Vagina (tissue), 2 donors: ENCODE data around the gene MRPS34. TPM values are rescaled to one million over a fixed set of nuclear protein-coding genes. Genes with fewer than 3 reads are reported as not detected.

Source experiments
- DNase-seq, 2 donors: peaks; one replicate each; pipeline ENCODE4 v3.0.0-alpha.2; 2017; ENCODE audit errors: extremely low spot score in 2 of 2
- H3K27ac ChIP-seq: fragments of 200-600 bp; sonication (generic); one replicate; pipeline ENCODE4 v1.5.1; 2019
- H3K27me3 ChIP-seq: fragments of 200-600 bp; sonication (generic); one replicate; pipeline ENCODE4 v1.5.1; 2019
- H3K36me3 ChIP-seq, 2 donors: fragments of 200-600 bp; sonication (generic); one replicate each; pipeline ENCODE4 v1.5.1; 2017 to 2019
- H3K4me1 ChIP-seq: fragments of 200-600 bp; sonication (generic); one replicate; pipeline ENCODE4 v1.5.1; 2019
- H3K4me3 ChIP-seq, 2 donors: fragments of 200-600 bp; sonication (generic); 1 replicate in 1 of 2; 2 replicates in 1 of 2; pipeline ENCODE4 v1.5.1; 2016 to 2019
- H3K9me3 ChIP-seq: fragments of 200-600 bp; sonication (generic); one replicate; pipeline ENCODE4 v1.5.1; 2019
- CTCF ChIP-seq, 3 experiments: fragments of 450-650 bp in 2 of 3; fragments of 200-600 bp in 1 of 3; sonication (generic) in 1 of 3; IDR thresholded peaks; one replicate each; pipeline ENCODE4 v1.5.1; 2017 to 2019; ENCODE audit warnings: antibody characterized with exemption in 3 of 3, mild to moderate bottlenecking in 2 of 3, moderate library complexity in 2 of 3
- POLR2A ChIP-seq, 2 donors: fragments of 450-650 bp; IDR thresholded peaks; one replicate each; pipeline ENCODE4 v1.6.1; 2017; ENCODE audit warnings: antibody characterized with exemption in 2 of 2, mild to moderate bottlenecking in 2 of 2, moderate library complexity in 2 of 2
- POLR2AphosphoS5 ChIP-seq, 2 donors: sonication (generic); formaldehyde crosslinking; IDR thresholded peaks; one replicate each; pipeline ENCODE4 v1.9.0; 2017; ENCODE audit warnings: antibody characterized with exemption in 2 of 2, mild to moderate bottlenecking in 2 of 2, low read depth in 1 of 2; ENCODE audit not compliant: insufficient read depth in 1 of 2
- intact Hi-C: fragments of 100-400 bp; cut with DNase I; formaldehyde crosslinking; loops from one replicate; pipeline ENCODE4 v1.15.1; 2023
- total RNA-seq: library from RNA; depleted of rRNA; stranded (reverse); fragments of >200 nt; gene quantifications from one replicate; pipeline ENCODE4 v1.2.3, GENCODE V29; 2016

MRPS34 gene
- total RNA-seq = 89.6 TPM

DNA sequence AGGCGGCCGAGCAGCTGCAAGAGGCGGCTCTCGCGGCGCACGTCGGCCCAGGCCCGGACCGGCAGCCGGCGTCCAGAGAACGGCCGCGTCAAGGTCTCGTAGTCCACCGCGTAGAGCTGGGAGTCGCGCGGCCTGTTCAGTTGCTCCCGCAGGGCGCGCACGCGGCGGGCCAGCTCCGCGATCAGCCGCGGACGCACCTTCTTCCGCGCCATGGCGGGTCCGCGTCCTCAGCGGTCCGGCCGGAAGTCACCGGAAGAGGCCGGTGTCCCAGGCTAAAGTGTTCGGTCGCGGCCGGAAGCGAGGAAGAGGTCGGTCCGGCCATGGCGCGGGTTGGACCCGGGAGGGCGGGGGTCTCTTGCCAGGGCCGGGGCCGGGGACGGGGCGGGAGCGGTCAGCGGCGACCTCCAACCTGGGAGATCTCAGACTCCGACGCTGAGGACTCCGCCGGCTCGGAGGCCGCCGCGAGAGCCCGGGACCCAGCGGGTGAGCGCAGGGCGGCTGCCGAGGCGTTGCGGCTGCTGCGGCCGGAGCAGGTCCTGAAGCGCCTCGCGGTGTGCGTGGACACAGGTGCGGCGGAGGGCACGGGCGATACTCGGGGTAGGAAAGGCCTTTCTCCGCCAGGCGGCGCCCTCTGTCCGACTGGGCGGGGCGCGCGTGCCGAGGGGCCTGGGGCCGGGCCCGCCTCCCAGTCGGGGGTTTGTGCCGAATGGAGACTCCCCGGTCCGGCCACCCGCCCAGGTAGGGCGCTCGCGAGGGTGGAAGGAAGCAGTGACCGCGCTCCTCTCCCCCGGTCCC, at the start of gene MRPS34:
Gene MRPS34 (minus strand): TSS at position 227 of the 795 bp plus-strand sequence. CDS start 15 bp downstream, at position 212.
- peaks cover 0 to 28% of the 10 kb centered on the region in 2 donors for H3K36me3 ChIP-seq
- H3K4me3 ChIP-seq = peak within 1 kb of the TSS; percentile 82
- H3K4me1 ChIP-seq = peaks cover 45% of the 10 kb centered on the region
- no peaks in the 10 kb centered on the region for H3K9me3 ChIP-seq
- DNase-seq = no peak
- intact Hi-C loops = loop anchor here (5.0 kb wide), 1 partner anchor 66 kb away; the partner anchor contains the start of gene MAPK8IP3
- H3K27me3 ChIP-seq = no peaks in the 10 kb centered on the region
- peak within 1 kb of the TSS; percentile 90 for H3K27ac ChIP-seq
- TF ChIP-seq POLR2AphosphoS5 (IDR thresholded peaks at IDR 0.05; ENCODE audit: insufficient read depth in 1 of 2, low read depth in 1 of 2) (peak; percentile 52 to 73), CTCF (IDR thresholded peaks at IDR 0.05) (peak; percentile 36 to 81 (median 51)), POLR2A (IDR thresholded peaks at IDR 0.05) (peak in 1 of 2 donors; percentile 45)

DNA sequence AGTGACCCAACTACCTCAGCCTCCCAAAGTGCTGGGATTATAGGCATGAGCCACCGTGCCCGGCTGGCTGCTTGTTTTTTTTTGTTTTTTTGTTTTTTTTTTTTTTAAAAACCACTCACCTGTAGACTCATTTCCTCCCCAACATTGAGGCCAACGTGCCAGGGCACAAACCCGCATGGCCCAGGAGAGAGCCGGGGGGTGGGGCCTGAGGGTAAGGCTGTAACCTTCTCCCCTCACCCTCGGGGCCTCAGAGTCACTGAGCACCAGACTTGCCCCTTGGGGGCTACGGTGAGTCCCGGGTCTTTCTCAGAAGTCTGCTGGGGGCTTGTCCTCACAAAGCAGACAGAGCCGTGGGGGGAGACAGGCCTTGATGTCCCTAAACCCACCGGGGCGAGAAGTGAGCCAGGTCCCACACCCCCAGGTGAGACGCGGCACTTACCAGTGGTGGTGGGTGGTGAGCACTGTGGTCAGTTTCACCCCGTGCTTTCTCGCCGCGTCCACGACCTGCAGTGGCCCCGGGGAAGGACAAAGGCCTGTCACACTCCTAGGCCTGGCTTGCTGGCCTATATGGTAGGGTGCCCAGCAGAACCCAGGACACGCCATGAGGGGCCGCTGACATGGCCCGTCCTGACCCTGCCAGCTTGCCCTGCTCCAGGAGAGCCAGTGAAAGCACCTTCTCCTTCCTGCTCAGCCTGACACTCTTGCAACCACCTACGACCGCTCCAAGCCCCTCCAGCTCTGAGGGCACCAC, 49.1 kb upstream of the MRPS34 start:
- H3K27ac ChIP-seq = no peak overlapping the region
- H3K9me3 ChIP-seq = no peaks in the 10 kb centered on the region
- peaks cover 0 to 37% of the 10 kb centered on the region in 2 donors for H3K36me3 ChIP-seq
- intact Hi-C loops = no loop called here
- no peaks in the 10 kb centered on the region for H3K27me3 ChIP-seq
- no peak for DNase-seq
- TF ChIP-seq CTCF (IDR thresholded peaks at IDR 0.05) = no peak
- no peak for TF ChIP-seq POLR2AphosphoS5 (IDR thresholded peaks at IDR 0.05; ENCODE audit: insufficient read depth in 1 of 2, low read depth in 1 of 2)
- TF ChIP-seq POLR2A (IDR thresholded peaks at IDR 0.05) = no peak
- H3K4me3 ChIP-seq = no peak overlapping the region
- H3K4me1 ChIP-seq = peaks cover 17% of the 10 kb centered on the region

DNA sequence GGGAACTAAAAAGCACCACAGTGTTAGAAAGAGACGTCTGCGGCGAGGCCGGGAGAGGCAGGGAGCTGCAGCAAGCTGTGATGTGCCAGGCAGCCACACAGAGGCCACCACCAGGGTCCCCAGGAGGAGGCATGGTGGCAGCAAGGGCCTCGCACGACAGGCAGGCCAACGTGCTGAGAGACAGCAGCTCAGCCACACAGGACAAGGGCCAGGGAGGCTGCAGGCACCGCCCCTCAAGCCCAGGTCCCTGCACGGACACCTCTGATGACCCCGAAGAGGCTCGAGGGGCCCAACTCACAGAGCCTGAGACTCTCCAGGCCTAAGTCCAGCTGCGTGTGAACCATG, 48.0 kb upstream of the MRPS34 start:
- H3K36me3 ChIP-seq = peaks cover 0 to 47% of the 10 kb centered on the region in 2 donors
- H3K4me3 ChIP-seq = no peak overlapping the region
- TF ChIP-seq POLR2A (IDR thresholded peaks at IDR 0.05) = no peak
- TF ChIP-seq POLR2AphosphoS5 (IDR thresholded peaks at IDR 0.05; ENCODE audit: insufficient read depth in 1 of 2, low read depth in 1 of 2) = no peak
- no peak for TF ChIP-seq CTCF (IDR thresholded peaks at IDR 0.05)
- DNase-seq = no peak
- H3K4me1 ChIP-seq = peaks cover 17% of the 10 kb centered on the region
- H3K27me3 ChIP-seq = no peaks in the 10 kb centered on the region
- no peaks in the 10 kb centered on the region for H3K9me3 ChIP-seq
- intact Hi-C loops = no loop called here
- H3K27ac ChIP-seq = no peak overlapping the region

- no peak overlapping the region for H3K27ac ChIP-seq
- no peaks in the 10 kb centered on the region for H3K27me3 ChIP-seq
- DNase-seq = no peak
- intact Hi-C loops = no loop called here
- no peak overlapping the region for H3K4me3 ChIP-seq
- H3K4me1 ChIP-seq = peaks cover 11% of the 10 kb centered on the region
- no peaks in the 10 kb centered on the region for H3K9me3 ChIP-seq
- TF ChIP-seq POLR2AphosphoS5 (IDR thresholded peaks at IDR 0.05; ENCODE audit: insufficient read depth in 1 of 2, low read depth in 1 of 2) (no peak), CTCF (IDR thresholded peaks at IDR 0.05) (no peak), POLR2A (IDR thresholded peaks at IDR 0.05) (no peak)
- H3K36me3 ChIP-seq = peaks cover 0 to 51% of the 10 kb centered on the region in 2 donors
Measured at GRCh38 chr16:1820096-1820945, 47.4 kb upstream of the MRPS34 start.
